ENCODE results near the gene ATP2C1. TPM values are rescaled to one million over a fixed set of nuclear protein-coding genes. Genes with fewer than 3 reads are reported as not detected.

Gene ATP2C1, protein sequence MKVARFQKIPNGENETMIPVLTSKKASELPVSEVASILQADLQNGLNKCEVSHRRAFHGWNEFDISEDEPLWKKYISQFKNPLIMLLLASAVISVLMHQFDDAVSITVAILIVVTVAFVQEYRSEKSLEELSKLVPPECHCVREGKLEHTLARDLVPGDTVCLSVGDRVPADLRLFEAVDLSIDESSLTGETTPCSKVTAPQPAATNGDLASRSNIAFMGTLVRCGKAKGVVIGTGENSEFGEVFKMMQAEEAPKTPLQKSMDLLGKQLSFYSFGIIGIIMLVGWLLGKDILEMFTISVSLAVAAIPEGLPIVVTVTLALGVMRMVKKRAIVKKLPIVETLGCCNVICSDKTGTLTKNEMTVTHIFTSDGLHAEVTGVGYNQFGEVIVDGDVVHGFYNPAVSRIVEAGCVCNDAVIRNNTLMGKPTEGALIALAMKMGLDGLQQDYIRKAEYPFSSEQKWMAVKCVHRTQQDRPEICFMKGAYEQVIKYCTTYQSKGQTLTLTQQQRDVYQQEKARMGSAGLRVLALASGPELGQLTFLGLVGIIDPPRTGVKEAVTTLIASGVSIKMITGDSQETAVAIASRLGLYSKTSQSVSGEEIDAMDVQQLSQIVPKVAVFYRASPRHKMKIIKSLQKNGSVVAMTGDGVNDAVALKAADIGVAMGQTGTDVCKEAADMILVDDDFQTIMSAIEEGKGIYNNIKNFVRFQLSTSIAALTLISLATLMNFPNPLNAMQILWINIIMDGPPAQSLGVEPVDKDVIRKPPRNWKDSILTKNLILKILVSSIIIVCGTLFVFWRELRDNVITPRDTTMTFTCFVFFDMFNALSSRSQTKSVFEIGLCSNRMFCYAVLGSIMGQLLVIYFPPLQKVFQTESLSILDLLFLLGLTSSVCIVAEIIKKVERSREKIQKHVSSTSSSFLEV
- 63.5 and 66.0 TPM in 2 replicates for polyA plus RNA-seq (2013)

DNA sequence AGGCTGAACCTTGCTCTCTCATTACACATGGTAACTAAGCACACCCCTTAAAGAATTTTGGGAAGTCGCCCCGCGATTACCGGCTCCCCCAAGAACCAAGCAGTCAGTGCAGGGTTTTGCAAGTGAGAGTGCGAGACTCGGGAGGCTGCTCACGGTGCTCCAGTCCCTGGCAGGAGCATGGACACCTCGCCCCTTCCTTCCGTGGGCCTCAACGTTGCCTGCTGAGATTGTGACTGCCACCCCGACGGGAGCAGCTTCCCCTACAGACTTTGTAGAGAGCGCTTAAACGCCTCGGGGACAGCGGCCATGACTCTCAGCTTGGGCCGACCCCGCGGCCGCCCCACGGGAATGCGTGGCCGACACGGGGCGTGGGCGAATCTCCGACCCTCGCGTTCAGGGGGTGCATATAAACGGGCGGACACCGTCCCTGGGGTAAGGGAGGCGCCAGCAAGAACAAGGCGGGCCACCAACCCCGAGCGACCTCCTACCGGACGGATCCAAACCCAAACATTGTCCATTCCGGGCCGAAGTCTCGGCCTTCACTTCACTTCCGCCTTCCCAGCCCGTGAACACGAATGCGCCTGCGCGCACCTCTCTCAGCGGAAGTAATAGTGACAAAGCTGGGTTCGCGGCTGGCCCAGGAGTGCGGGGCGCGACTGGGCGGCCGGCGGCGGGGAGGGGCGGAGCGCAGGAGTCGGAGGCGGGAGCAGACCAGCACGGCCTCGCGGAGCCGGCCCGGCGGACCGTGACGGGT lies at the start of gene ATP2C1:
Gene ATP2C1, plus strand, starts transcription at position 709 of the 754 bp plus-strand sequence. CDS start 686 bp downstream, outside the sequence.
- WGBS (ENCODE audit: extremely low coverage, insufficient coverage, insufficient read length) = no CpG with 5 or more reads among the region's 69 CpGs
- Histone ChIP-seq H3K27me3 (ENCODE audit: insufficient read depth, low read length) (no peaks in the 10 kb centered on the region), H4K91ac (ENCODE audit: low read depth, low read length) (peak within 1 kb of the TSS; percentile 90), H3K4me2 (ENCODE audit: low read length) (peak within 1 kb of the TSS; percentile 98), H3K36me3 (ENCODE audit: control insufficient read depth in 1 of 2, insufficient read depth in 2 of 2, low read length in 2 of 2) (no peaks in the 10 kb centered on the region), H2BK120ac (ENCODE audit: insufficient read depth, low read length, poor library complexity) (peak within 1 kb of the TSS; percentile 84), H2AK5ac (ENCODE audit: low read length) (peak within 1 kb of the TSS; percentile 49), H3K4ac (ENCODE audit: low read depth, low read length) (peak within 1 kb of the TSS; percentile 90), H2BK12ac (ENCODE audit: low read length) (no peak within 1 kb of the TSS), H3K23ac (ENCODE audit: low read length) (no peak within 1 kb of the TSS), H4K8ac (ENCODE audit: low read depth, low read length) (peak within 1 kb of the TSS; percentile 96), H2AFZ (ENCODE audit: insufficient read depth, low read length, poor library complexity) (peak within 1 kb of the TSS; percentile 95), H3K79me1 (ENCODE audit: low read length) (peaks cover 12% of the 10 kb centered on the region), H3K9ac (ENCODE audit: low read length) (peak within 1 kb of the TSS; percentile 95), H4K12ac (ENCODE audit: low read depth, low read length) (peak within 1 kb of the TSS; percentile 86), H2BK5ac (ENCODE audit: low read depth, low read length, poor library complexity) (peak within 1 kb of the TSS; percentile 91), H3K14ac (ENCODE audit: low read length) (peak within 1 kb of the TSS; percentile 93), H3K4me1 (ENCODE audit: control insufficient read depth in 1 of 2, insufficient read depth in 2 of 2, low read length in 2 of 2) (no peaks in the 10 kb centered on the region), H3K4me3 (ENCODE audit: low read depth, low read length) (peak within 1 kb of the TSS; percentile 99), H3K18ac (ENCODE audit: low read length) (peak within 1 kb of the TSS; percentile 88), H3K27ac (ENCODE audit: low read depth, low read length) (peak within 1 kb of the TSS; percentile 96), H3K79me2 (ENCODE audit: control insufficient read depth, insufficient read depth, low read length, poor library complexity) (peaks cover 15% of the 10 kb centered on the region), H3K9me3 (ENCODE audit: insufficient read depth, low read depth, low read length) (no peaks in the 10 kb centered on the region)
- peak; percentile 97 to 98 for DNase-seq

DNA sequence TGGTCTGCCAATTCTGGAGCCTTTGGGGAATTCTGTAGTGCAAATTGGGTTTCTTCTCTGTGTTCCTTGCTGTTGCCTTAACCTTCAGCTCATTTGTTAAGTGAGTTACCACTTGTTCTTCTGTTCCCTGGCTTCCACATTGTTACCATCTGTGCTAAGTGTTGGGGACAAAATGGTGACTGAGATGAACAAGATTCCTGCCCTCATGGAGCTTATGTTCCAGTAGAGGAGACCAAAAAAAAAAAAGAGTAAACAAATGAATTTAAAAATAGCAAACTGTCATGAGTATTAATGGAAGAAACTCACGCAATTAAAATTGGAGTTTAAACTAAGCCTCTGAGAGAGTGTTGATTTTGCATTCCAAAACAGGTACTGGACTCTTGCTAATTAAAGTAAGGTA lies 49.4 kb upstream of the ATP2C1 start:
- no peak for DNase-seq

DNA sequence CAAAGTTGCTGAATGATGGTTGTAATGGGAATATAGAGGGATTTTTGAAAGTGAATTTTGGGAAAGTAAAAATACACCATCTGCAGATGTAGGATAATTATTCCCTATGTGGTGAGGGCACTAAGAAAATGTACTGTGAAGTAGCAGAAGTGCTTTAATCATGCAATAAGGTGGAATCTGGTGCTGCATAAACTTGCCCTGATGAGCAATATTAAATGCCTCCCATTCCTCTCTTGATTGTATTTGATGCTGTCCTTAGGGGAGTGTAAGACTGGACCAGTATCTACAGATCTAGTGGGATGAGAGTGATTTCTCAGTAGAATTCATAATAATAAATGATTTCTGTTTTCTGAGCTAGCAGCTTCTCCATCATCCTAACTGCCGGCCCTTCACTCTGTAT lies 47.7 kb upstream of the ATP2C1 start:
- no peak overlapping the region for H3K4me2 ChIP-seq (ENCODE audit: low read length)
- H2BK120ac ChIP-seq (ENCODE audit: insufficient read depth, low read length, poor library complexity) = no peak overlapping the region
- H3K79me1 ChIP-seq (ENCODE audit: low read length) = no peaks in the 10 kb centered on the region
- no peak overlapping the region for H2BK5ac ChIP-seq (ENCODE audit: low read depth, low read length, poor library complexity)
- H3K18ac ChIP-seq (ENCODE audit: low read length) = no peak overlapping the region
- H2AK5ac ChIP-seq (ENCODE audit: low read length) = no peak overlapping the region
- no peak overlapping the region for H2BK12ac ChIP-seq (ENCODE audit: low read length)
- H3K14ac ChIP-seq (ENCODE audit: low read length) = no peak overlapping the region
- DNase-seq = no peak
- H3K9ac ChIP-seq (ENCODE audit: low read length) = no peak overlapping the region
- H4K12ac ChIP-seq (ENCODE audit: low read depth, low read length) = no peak overlapping the region
- H3K9me3 ChIP-seq (ENCODE audit: insufficient read depth, low read depth, low read length) = no peaks in the 10 kb centered on the region
- H3K27me3 ChIP-seq (ENCODE audit: insufficient read depth, low read length) = no peaks in the 10 kb centered on the region
- no peaks in the 10 kb centered on the region for H3K36me3 ChIP-seq (ENCODE audit: control insufficient read depth in 1 of 2, insufficient read depth in 2 of 2, low read length in 2 of 2)
- H3K23ac ChIP-seq (ENCODE audit: low read length) = no peak overlapping the region
- no peak overlapping the region for H3K27ac ChIP-seq (ENCODE audit: low read depth, low read length)
- no peak overlapping the region for H3K4ac ChIP-seq (ENCODE audit: low read depth, low read length)
- no peak overlapping the region for H2AFZ ChIP-seq (ENCODE audit: insufficient read depth, low read length, poor library complexity)
- H4K91ac ChIP-seq (ENCODE audit: low read depth, low read length) = no peak overlapping the region
- no peak overlapping the region for H3K4me3 ChIP-seq (ENCODE audit: low read depth, low read length)
- H3K4me1 ChIP-seq (ENCODE audit: control insufficient read depth in 1 of 2, insufficient read depth in 2 of 2, low read length in 2 of 2) = peaks cover 6 to 7% of the 10 kb centered on the region in 2 experiments
- WGBS (ENCODE audit: extremely low coverage, insufficient coverage, insufficient read length) = no CpG with 5 or more reads among the region's 1 CpG
- no peaks in the 10 kb centered on the region for H3K79me2 ChIP-seq (ENCODE audit: control insufficient read depth, insufficient read depth, low read length, poor library complexity)
- H4K8ac ChIP-seq (ENCODE audit: low read depth, low read length) = no peak overlapping the region

More for the DNA sequence above, 49.4 kb upstream of the ATP2C1 start:
- H2BK120ac ChIP-seq (ENCODE audit: insufficient read depth, low read length, poor library complexity) = no peak overlapping the region
- H3K79me1 ChIP-seq (ENCODE audit: low read length) = no peaks in the 10 kb centered on the region
- no peak overlapping the region for H4K91ac ChIP-seq (ENCODE audit: low read depth, low read length)
- no peaks in the 10 kb centered on the region for H3K79me2 ChIP-seq (ENCODE audit: control insufficient read depth, insufficient read depth, low read length, poor library complexity)
- no peak overlapping the region for H4K12ac ChIP-seq (ENCODE audit: low read depth, low read length)
- H3K36me3 ChIP-seq (ENCODE audit: control insufficient read depth in 1 of 2, insufficient read depth in 2 of 2, low read length in 2 of 2) = no peaks in the 10 kb centered on the region
- no peak overlapping the region for H2BK5ac ChIP-seq (ENCODE audit: low read depth, low read length, poor library complexity)
- H3K4ac ChIP-seq (ENCODE audit: low read depth, low read length) = no peak overlapping the region
- no peak overlapping the region for H3K4me3 ChIP-seq (ENCODE audit: low read depth, low read length)
- H3K18ac ChIP-seq (ENCODE audit: low read length) = no peak overlapping the region
- WGBS (ENCODE audit: extremely low coverage, insufficient coverage, insufficient read length) = no CpG with 5 or more reads among the region's 1 CpG
- no peak overlapping the region for H2AFZ ChIP-seq (ENCODE audit: insufficient read depth, low read length, poor library complexity)
- no peak overlapping the region for H3K9ac ChIP-seq (ENCODE audit: low read length)
- H2AK5ac ChIP-seq (ENCODE audit: low read length) = no peak overlapping the region
- H3K4me1 ChIP-seq (ENCODE audit: control insufficient read depth in 1 of 2, insufficient read depth in 2 of 2, low read length in 2 of 2) = peaks cover 6 to 7% of the 10 kb centered on the region in 2 experiments
- H3K27me3 ChIP-seq (ENCODE audit: insufficient read depth, low read length) = no peaks in the 10 kb centered on the region
- H3K23ac ChIP-seq (ENCODE audit: low read length) = no peak overlapping the region
- H3K27ac ChIP-seq (ENCODE audit: low read depth, low read length) = no peak overlapping the region
- no peaks in the 10 kb centered on the region for H3K9me3 ChIP-seq (ENCODE audit: insufficient read depth, low read depth, low read length)
- H4K8ac ChIP-seq (ENCODE audit: low read depth, low read length) = no peak overlapping the region
- H3K14ac ChIP-seq (ENCODE audit: low read length) = no peak overlapping the region
- H2BK12ac ChIP-seq (ENCODE audit: low read length) = no peak overlapping the region
- H3K4me2 ChIP-seq (ENCODE audit: low read length) = no peak overlapping the region

DNA sequence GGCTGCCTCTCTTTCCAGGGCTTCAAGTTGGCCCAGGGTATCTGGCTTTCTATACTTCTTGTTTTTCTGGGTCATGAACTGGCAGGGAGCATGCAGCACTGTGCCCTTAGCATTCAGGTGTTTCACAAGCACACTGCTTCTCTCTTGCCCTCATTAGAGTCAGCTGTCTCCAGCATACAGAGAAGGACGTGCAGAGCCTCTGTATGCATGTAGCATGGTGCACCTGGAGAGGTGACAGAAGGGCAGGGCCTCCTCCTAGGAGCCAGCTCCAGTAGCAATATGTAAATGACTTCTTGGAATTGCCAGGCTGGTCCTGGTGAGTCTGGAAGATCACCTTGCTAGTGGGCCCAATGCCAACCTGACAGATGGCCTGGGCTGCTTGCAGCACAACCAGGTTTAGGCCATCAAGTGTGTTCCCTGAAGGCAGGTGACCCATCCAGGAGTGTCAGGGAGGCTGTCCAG lies 44.8 kb upstream of the ATP2C1 start:
- Histone ChIP-seq H2AFZ (ENCODE audit: insufficient read depth, low read length, poor library complexity) (no peak overlapping the region), H4K8ac (ENCODE audit: low read depth, low read length) (no peak overlapping the region), H2BK12ac (ENCODE audit: low read length) (peak overlapping the region; percentile 12), H3K9me3 (ENCODE audit: insufficient read depth, low read depth, low read length) (no peaks in the 10 kb centered on the region), H3K27me3 (ENCODE audit: insufficient read depth, low read length) (no peaks in the 10 kb centered on the region), H3K79me1 (ENCODE audit: low read length) (no peaks in the 10 kb centered on the region), H3K9ac (ENCODE audit: low read length) (no peak overlapping the region), H3K36me3 (ENCODE audit: control insufficient read depth in 1 of 2, insufficient read depth in 2 of 2, low read length in 2 of 2) (no peaks in the 10 kb centered on the region), H3K14ac (ENCODE audit: low read length) (no peak overlapping the region), H2AK5ac (ENCODE audit: low read length) (no peak overlapping the region), H4K91ac (ENCODE audit: low read depth, low read length) (no peak overlapping the region), H3K4me3 (ENCODE audit: low read depth, low read length) (no peak overlapping the region), H3K23ac (ENCODE audit: low read length) (no peak overlapping the region), H2BK5ac (ENCODE audit: low read depth, low read length, poor library complexity) (no peak overlapping the region), H3K18ac (ENCODE audit: low read length) (no peak overlapping the region), H3K4ac (ENCODE audit: low read depth, low read length) (no peak overlapping the region), H3K4me2 (ENCODE audit: low read length) (no peak overlapping the region), H4K12ac (ENCODE audit: low read depth, low read length) (no peak overlapping the region), H3K4me1 (ENCODE audit: control insufficient read depth in 1 of 2, insufficient read depth in 2 of 2, low read length in 2 of 2) (peaks cover 6 to 7% of the 10 kb centered on the region in 2 experiments), H3K27ac (ENCODE audit: low read depth, low read length) (no peak overlapping the region), H3K79me2 (ENCODE audit: control insufficient read depth, insufficient read depth, low read length, poor library complexity) (no peaks in the 10 kb centered on the region), H2BK120ac (ENCODE audit: insufficient read depth, low read length, poor library complexity) (no peak overlapping the region)
- no CpG with 5 or more reads among the region's 1 CpG for WGBS (ENCODE audit: extremely low coverage, insufficient coverage, insufficient read length)
- no peak for DNase-seq

Data from trophoblast cell (in vitro differentiated cells and primary cell).